Fibroblast of skin of left quadriceps (primary cell): ENCODE measurements around the gene SLC38A7.
"Not testable (repeated sequence)": the region's sequence is repeated elsewhere in the genome, so short reads cannot be mapped to it uniquely, and the experiment has no call there.

Experiments used
- DNase-seq, 2 experiments: peaks; one replicate each; pipeline ENCODE4 v3.0.0-alpha.2; 2013; ENCODE audit warnings: low read depth in 2 of 2

SLC38A7 gene

GRCh38 chr16:58637021-58637420, 47.5 kb downstream of the SLC38A7 start:
- not testable (repeated sequence) for DNase-seq

GRCh38 chr16:58636466-58636865, 48.1 kb downstream of the SLC38A7 start:
- DNase-seq, result no peak

GRCh38 chr16:58635502-58635901, 49.1 kb downstream of the SLC38A7 start:
- no peak for DNase-seq

- DNase-seq, result no peak
Observed at GRCh38 chr16:58634265-58634802, 50.2 kb downstream of the SLC38A7 start.

GRCh38 chr16:58629733-58630640, 54.6 kb downstream of the SLC38A7 start, which contains the start of gene CNOT1:
Gene CNOT1 (minus strand): TSS chr16:58629826. CDS start chr16:58599337, 30,489 bp downstream.
- DNase-seq, result peak; percentile 99

- no peak for DNase-seq
Observed at GRCh38 chr16:58628845-58629732, 55.5 kb downstream of the SLC38A7 start.

- no peak for DNase-seq
Observed at GRCh38 chr16:58624209-58624608, 60.4 kb downstream of the SLC38A7 start.

- DNase-seq, result no peak
Observed at GRCh38 chr16:58620396-58620795, 64.2 kb downstream of the SLC38A7 start.

GRCh38 chr16:58615280-58615679, 69.3 kb downstream of the SLC38A7 start:
- peak in 1 of 2 experiments; percentile 13 for DNase-seq
